ENCODE results near the gene METTL1. TPM values are rescaled to one million over a fixed set of nuclear protein-coding genes. Genes with fewer than 3 reads are reported as not detected.

METTL1 gene
- total RNA-seq, 1 donor = 10.5 TPM

DNA sequence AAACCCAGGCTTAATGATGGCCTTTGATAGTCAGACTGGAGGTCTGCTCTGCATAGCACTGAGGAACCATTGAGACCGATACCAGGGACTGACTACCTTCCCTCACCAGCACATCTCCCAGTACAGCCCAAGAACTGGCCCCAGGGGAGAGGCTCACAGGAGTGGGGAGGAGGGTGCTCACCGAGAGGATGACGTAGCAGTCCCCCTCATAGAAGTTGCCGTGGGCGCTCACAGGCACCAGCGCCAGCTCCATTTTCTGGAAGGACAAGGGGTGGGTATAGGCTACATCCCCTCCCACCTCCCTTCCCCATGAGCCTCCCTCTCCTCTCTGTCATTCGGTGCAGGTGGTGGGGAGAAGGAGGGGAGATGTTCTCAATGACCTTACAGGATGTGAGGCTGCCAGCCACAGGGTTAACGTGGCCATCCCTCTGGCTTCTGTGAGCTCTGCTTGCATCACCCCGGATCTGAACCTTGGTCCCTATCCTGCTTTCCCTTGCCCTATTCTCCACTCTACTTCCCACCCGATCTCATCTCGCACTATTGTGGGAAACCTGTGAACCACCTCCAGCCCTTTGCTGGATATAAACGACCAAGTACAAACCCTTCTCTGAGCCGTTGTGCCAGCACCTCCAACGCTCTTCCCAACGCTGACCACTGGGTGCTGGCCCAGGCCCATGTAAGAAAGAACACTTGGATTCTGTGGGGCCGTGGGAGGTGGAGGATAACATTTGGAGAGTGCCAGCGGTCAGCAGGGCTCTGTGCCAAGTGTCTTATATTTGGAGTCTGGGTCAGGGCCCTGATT lies 42.3 kb upstream of the METTL1 start:
- TF ChIP-seq CTCF (IDR thresholded peaks at IDR 0.05; ENCODE audit: insufficient read depth, low read length) = peak; percentile 39
- DNase-seq (ENCODE audit: low read depth) = peak; percentile 70
- no peak overlapping the region for H3K4me3 ChIP-seq (ENCODE audit: low read depth, low read length)

- DNase-seq (ENCODE audit: low read depth) = no peak
- TF ChIP-seq CTCF (IDR thresholded peaks at IDR 0.05; ENCODE audit: insufficient read depth, low read length) = no peak
- no peak overlapping the region for H3K4me3 ChIP-seq (ENCODE audit: low read depth, low read length)
Measured at GRCh38 chr12:57813111-57813970, 41.4 kb upstream of the METTL1 start.

- TF ChIP-seq CTCF (IDR thresholded peaks at IDR 0.05; ENCODE audit: insufficient read depth, low read length) = no peak
- DNase-seq (ENCODE audit: low read depth) = no peak
- H3K4me3 ChIP-seq (ENCODE audit: low read depth, low read length) = no peak overlapping the region
Measured at GRCh38 chr12:57811028-57811755, 39.3 kb upstream of the METTL1 start.

DNA sequence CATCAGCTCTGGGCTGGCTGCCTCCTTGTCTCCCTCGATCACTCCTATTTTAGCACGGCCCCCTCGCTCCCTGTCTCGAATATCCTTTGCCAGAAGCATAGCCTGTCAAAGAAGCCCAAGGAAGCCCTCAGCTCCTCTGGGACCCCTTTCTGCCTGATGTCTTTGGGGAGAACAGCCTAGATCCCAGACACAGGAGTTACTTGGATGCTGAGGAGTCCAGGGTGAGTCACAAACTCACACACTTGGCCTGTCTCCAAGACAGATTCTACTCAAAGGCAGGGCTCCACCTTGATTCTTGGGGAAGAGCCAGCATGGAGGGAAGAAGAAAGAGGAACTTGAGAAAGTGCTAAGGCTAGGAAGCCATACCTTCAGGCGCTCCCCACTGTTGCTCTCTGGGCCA lies 38.5 kb upstream of the METTL1 start:
- DNase-seq (ENCODE audit: low read depth) = peak; percentile 87
- no peak for TF ChIP-seq CTCF (IDR thresholded peaks at IDR 0.05; ENCODE audit: insufficient read depth, low read length)

DNA sequence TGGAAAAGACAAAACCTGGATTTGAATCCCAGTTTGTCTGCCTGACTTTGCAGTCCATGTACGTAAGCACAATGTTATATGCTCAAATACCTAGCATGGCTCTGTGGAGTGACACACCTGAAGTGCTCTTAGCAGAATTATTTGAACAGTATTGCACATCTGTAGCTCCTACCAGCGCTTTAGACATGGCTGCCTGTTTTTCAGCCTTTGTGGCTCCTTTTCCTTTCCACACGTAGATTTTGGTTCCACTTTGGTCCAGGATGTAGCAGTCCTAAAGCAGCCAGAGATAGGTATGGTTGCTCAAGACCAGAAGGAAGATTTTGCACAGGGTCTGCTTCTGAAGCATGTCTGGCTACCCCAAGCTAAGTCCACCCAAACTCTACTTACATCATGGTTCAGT lies 37.5 kb upstream of the METTL1 start:
- TF ChIP-seq CTCF (IDR thresholded peaks at IDR 0.05; ENCODE audit: insufficient read depth, low read length) = no peak
- no peak for DNase-seq (ENCODE audit: low read depth)
- no peak overlapping the region for H3K4me3 ChIP-seq (ENCODE audit: low read depth, low read length)

More for the DNA sequence above, 38.5 kb upstream of the METTL1 start:
- no peak overlapping the region for H3K4me3 ChIP-seq (ENCODE audit: low read depth, low read length)

GRCh38 chr12:57808351-57808750 lies 36.4 kb upstream of the METTL1 start:
- DNase-seq (ENCODE audit: low read depth) = no peak
- no peak for TF ChIP-seq CTCF (IDR thresholded peaks at IDR 0.05; ENCODE audit: insufficient read depth, low read length)
- H3K4me3 ChIP-seq (ENCODE audit: low read depth, low read length) = no peak overlapping the region
